Natural killer cell (primary cell): Measurements from ENCODE around the gene CCDC78. TPM values are rescaled to one million over a fixed set of nuclear protein-coding genes. Genes with fewer than 3 reads are reported as not detected.

Source experiments
- ATAC-seq, 3 donors: fragments of 150-1000 bp in 2 of 3; fragments of 200-7000 bp in 1 of 3; cut with Tn5 transposase; 1 replicate in 1 of 3; 2 replicates in 2 of 3; pipeline ENCODE4 v1.10.0; 2021; ENCODE audit warnings: mild to moderate bottlenecking in 2 of 3, moderate library complexity in 2 of 3
- DNase-seq, 2 donors: peaks; one replicate each; pipeline versions ENCODE4 v3.0.0 to v3.0.0-alpha.2; 2013 to 2021; ENCODE audit warnings: mixed read lengths in 1 of 2
- H3K27ac ChIP-seq: one replicate; pipeline ENCODE4 v1.5.1; 2013; ENCODE audit warnings: mild to moderate bottlenecking, low read length
- H3K27me3 ChIP-seq: one replicate; pipeline ENCODE4 v1.6.1; 2013; ENCODE audit warnings: low read length; ENCODE audit not compliant: control insufficient read depth, insufficient read depth
- H3K36me3 ChIP-seq: one replicate; pipeline ENCODE4 v1.6.1; 2013; ENCODE audit warnings: low read length; ENCODE audit not compliant: control insufficient read depth, insufficient read depth
- H3K4me1 ChIP-seq: one replicate; pipeline ENCODE4 v1.6.1; 2013; ENCODE audit warnings: low read length; ENCODE audit not compliant: control insufficient read depth, insufficient read depth
- H3K4me3 ChIP-seq: one replicate; pipeline ENCODE4 v1.5.1; 2013; ENCODE audit warnings: low read length
- H3K9me3 ChIP-seq: one replicate; pipeline ENCODE4 v1.6.1; 2013; ENCODE audit warnings: low read length; ENCODE audit not compliant: control insufficient read depth, insufficient read depth
- H3K27ac Mint-ChIP-seq, 2 donors: one replicate each; pipeline ENCODE4 v1.8.0; 2022; ENCODE audit warnings: mild to moderate bottlenecking in 2 of 2, mixed read lengths in 2 of 2, moderate library complexity in 1 of 2
- H3K27me3 Mint-ChIP-seq, 2 donors: one replicate each; pipeline ENCODE4 v1.8.0; 2022; ENCODE audit warnings: low read depth in 2 of 2, mixed read lengths in 2 of 2
- H3K36me3 Mint-ChIP-seq: one replicate; pipeline ENCODE4 v1.8.0; 2022; ENCODE audit warnings: mixed read lengths
- H3K4me1 Mint-ChIP-seq, 2 donors: one replicate each; pipeline ENCODE4 v1.8.0; 2022; ENCODE audit warnings: mixed read lengths in 2 of 2
- H3K4me3 Mint-ChIP-seq: one replicate; pipeline ENCODE4 v1.8.0; 2022; ENCODE audit warnings: mild to moderate bottlenecking, moderate library complexity, mixed read lengths
- H3K9me3 Mint-ChIP-seq, 2 donors: one replicate each; pipeline ENCODE4 v1.8.0; 2022; ENCODE audit warnings: mixed read lengths in 2 of 2
- CTCF ChIP-seq: fragments of 200-600 bp; IDR thresholded peaks from one replicate; pipeline ENCODE4 v1.8.0; 2022; ENCODE audit warnings: antibody characterized with exemption
- WGBS: methylation state at CpG from one replicate; pipeline ENCODE4 v1.1.7; 2013; ENCODE audit warnings: missing lambda C conversion rate; ENCODE audit not compliant: insufficient coverage; 5-methylcytosine and 5-hydroxymethylcytosine counted together
- intact Hi-C: fragments of 100-400 bp; cut with micrococcal nuclease; formaldehyde crosslinking; loops from one replicate; pipeline ENCODE4 v1.14.2; 2022
- total RNA-seq, 4 donors: library from RNA; stranded (reverse); fragments of 120-200 nt in 1 of 4; gene quantifications; one replicate each; pipeline versions ENCODE4 v1.2.3 to v1.2.4, GENCODE V29; 2013 to 2022

The CCDC78 gene
- total RNA-seq, 3 donors from 2014 or later (not counting 1 experiment from before 2014, with no cell fraction given), result 6.2 to 10.0 (median 7.7) TPM

- no peak overlapping the region for H3K27ac Mint-ChIP-seq
- ATAC-seq (no peak), DNase-seq (no peak)
- intact Hi-C loops, result no loop called here
- H3K9me3 Mint-ChIP-seq, result no peaks in the 10 kb centered on the region
- Histone ChIP-seq H3K27me3 (no peaks in the 10 kb centered on the region), H3K9me3 (no peaks in the 10 kb centered on the region), H3K4me1 (peaks cover 9% of the 10 kb centered on the region), H3K36me3 (peaks cover 21% of the 10 kb centered on the region), H3K4me3 (no peak overlapping the region), H3K27ac (no peak overlapping the region)
- no peaks in the 10 kb centered on the region for H3K4me1 Mint-ChIP-seq
- no peak overlapping the region for H3K4me3 Mint-ChIP-seq
- TF ChIP-seq CTCF, result no peak
- no peaks in the 10 kb centered on the region for H3K27me3 Mint-ChIP-seq
- no peaks in the 10 kb centered on the region for H3K36me3 Mint-ChIP-seq
- WGBS, result 97% methylated on average over 12 of the region's 12 CpGs
Measured at GRCh38 chr16:732332-732731, 6.1 kb upstream of the CCDC78 start.

- Mint-ChIP-seq H3K9me3 (no peaks in the 10 kb centered on the region), H3K4me1 (peaks cover 0 to 3% of the 10 kb centered on the region in 2 donors), H3K36me3 (no peaks in the 10 kb centered on the region), H3K27me3 (no peaks in the 10 kb centered on the region), H3K4me3 (no peak overlapping the region), H3K27ac (no peak overlapping the region)
- no peak for TF ChIP-seq CTCF
- H3K36me3 ChIP-seq, result peaks cover 15% of the 10 kb centered on the region
- H3K4me1 ChIP-seq, result peaks cover 20% of the 10 kb centered on the region
- H3K27ac ChIP-seq, result no peak overlapping the region
- DNase-seq (no peak), ATAC-seq (no peak)
- H3K27me3 ChIP-seq, result no peaks in the 10 kb centered on the region
- no peaks in the 10 kb centered on the region for H3K9me3 ChIP-seq
- intact Hi-C loops, result no loop called here
- WGBS, result 89% methylated on average over 22 of the region's 22 CpGs
- no peak overlapping the region for H3K4me3 ChIP-seq
Measured at GRCh38 chr16:730666-731509, 4.6 kb upstream of the CCDC78 start.

GRCh38 chr16:729768-730665 is 3.8 kb upstream of the CCDC78 start:
- peaks cover 0 to 3% of the 10 kb centered on the region in 2 donors for H3K4me1 Mint-ChIP-seq
- no peak overlapping the region for H3K4me3 Mint-ChIP-seq
- no peaks in the 10 kb centered on the region for H3K9me3 ChIP-seq
- TF ChIP-seq CTCF, result no peak
- no peaks in the 10 kb centered on the region for H3K9me3 Mint-ChIP-seq
- no peak overlapping the region for H3K4me3 ChIP-seq
- no peaks in the 10 kb centered on the region for H3K27me3 ChIP-seq
- intact Hi-C loops, result no loop called here
- no peaks in the 10 kb centered on the region for H3K36me3 Mint-ChIP-seq
- no peak for ATAC-seq
- H3K27ac Mint-ChIP-seq, result no peak overlapping the region
- 95% methylated on average over 37 of the region's 37 CpGs for WGBS
- no peak for DNase-seq
- peaks cover 24% of the 10 kb centered on the region for H3K4me1 ChIP-seq
- no peaks in the 10 kb centered on the region for H3K27me3 Mint-ChIP-seq
- H3K36me3 ChIP-seq, result peaks cover 12% of the 10 kb centered on the region
- no peak overlapping the region for H3K27ac ChIP-seq
